ENCODE measurements around the gene AZIN2. TPM values are rescaled to one million over a fixed set of nuclear protein-coding genes. Genes with fewer than 3 reads are reported as not detected.

The AZIN2 gene
- total and polyA plus RNA-seq, 2 of the 8 experiments (the other 6 are each of a cell fraction or from before 2014, with no cell fraction given), result 0.22 to 0.91 TPM

GRCh38 chr1:33042831-33043230 is 38.1 kb upstream of the AZIN2 start (continued):
- TF ChIP-seq TBP (IDR thresholded peaks at IDR 0.05; ENCODE audit: low read depth, low read length) (no peak), YY1 (IDR thresholded peaks at IDR 0.05; ENCODE audit: low read depth, low read length) (no peak)

Data from H1 (cell line).